ENCODE results near the gene FAM222B.
"Not testable (repeated sequence)": the region's sequence is repeated elsewhere in the genome, so short reads cannot be mapped to it uniquely, and the experiment has no call there.

The FAM222B gene

GRCh38 chr17:28744104-28744971 is 98.3 kb downstream of the FAM222B start:
- peak; percentile 77 for DNase-seq

GRCh38 chr17:28743243-28744103 is 99.1 kb downstream of the FAM222B start, which contains the start of gene TRAF4:
Gene TRAF4, plus strand, starts transcription at chr17:28744011. Its CDS starts 102 bp downstream, at chr17:28744113.
- DNase-seq: peak; percentile 88

GRCh38 chr17:28741358-28742349 is 100.9 kb downstream of the FAM222B start:
- no peak for DNase-seq

- no peak for DNase-seq
Observed at GRCh38 chr17:28740406-28741357, 101.9 kb downstream of the FAM222B start.

- no peak for DNase-seq
Observed at GRCh38 chr17:28738680-28739384, 103.8 kb downstream of the FAM222B start.

- no peak for DNase-seq
Observed at GRCh38 chr17:28737770-28738679, 104.6 kb downstream of the FAM222B start.

- no peak for DNase-seq
Observed at GRCh38 chr17:28737316-28737715, 105.3 kb downstream of the FAM222B start.

- DNase-seq: not testable (repeated sequence)
Observed at GRCh38 chr17:28735913-28736769, 106.4 kb downstream of the FAM222B start.

- DNase-seq: no peak
Observed at GRCh38 chr17:28735242-28735722, 107.3 kb downstream of the FAM222B start.

GRCh38 chr17:28734712-28735241 is 107.8 kb downstream of the FAM222B start:
- DNase-seq: no peak

GRCh38 chr17:28733346-28733745 is 109.2 kb downstream of the FAM222B start:
- no peak for DNase-seq

- DNase-seq: no peak
Observed at GRCh38 chr17:28729950-28730330, 112.7 kb downstream of the FAM222B start.

GRCh38 chr17:28728364-28729200 is 114.0 kb downstream of the FAM222B start, which contains the start of gene NEK8:
Gene NEK8, plus strand, starts transcription at chr17:28728788. Its CDS starts 26 bp downstream, at chr17:28728814.
- peak; percentile 97 for DNase-seq

- DNase-seq: peak; percentile 97
Observed at GRCh38 chr17:28726627-28727491, 115.7 kb downstream of the FAM222B start.

GRCh38 chr17:28726226-28726626 is 116.4 kb downstream of the FAM222B start, which contains the start of gene TLCD1:
Gene TLCD1, minus strand, starts transcription at chr17:28726233. Its CDS starts 136 bp downstream, at chr17:28726097.
- DNase-seq: peak; percentile 89

All from right hindlimb (tissue), 1 donor.